Left lung (tissue), 10 donors: ENCODE measurements around the gene ISYNA1. TPM values are rescaled to one million over a fixed set of nuclear protein-coding genes. Genes with fewer than 3 reads are reported as not detected.

ENCODE experiments used
- ATAC-seq: fragments of 200-7000 bp; cut with Tn5 transposase; one replicate; pipeline ENCODE4 v1.9.1; 2020; ENCODE audit warnings: moderate library complexity
- DNase-seq, 4 donors: peaks; one replicate each; pipeline ENCODE4 v3.0.0-alpha.2; 2013 to 2020
- H3K27ac ChIP-seq, 2 donors: fragments of 200-600 bp; sonication (generic) in 1 of 2; one replicate each; pipeline versions ENCODE4 v1.5.0 to v1.8.0; 2020 to 2021
- H3K27me3 ChIP-seq, 2 donors: fragments of 200-600 bp; sonication (generic) in 1 of 2; one replicate each; pipeline versions ENCODE4 v1.5.0 to v1.8.0; 2020 to 2021
- H3K36me3 ChIP-seq, 2 donors: fragments of 200-600 bp; sonication (generic) in 1 of 2; one replicate each; pipeline versions ENCODE4 v1.5.0 to v1.8.0; 2020 to 2021
- H3K4me1 ChIP-seq, 2 donors: fragments of 200-600 bp; one replicate each; pipeline ENCODE4 v1.8.0; 2021
- H3K4me3 ChIP-seq, 2 donors: fragments of 200-600 bp; sonication (generic) in 1 of 2; one replicate each; pipeline versions ENCODE4 v1.5.0 to v1.8.0; 2020 to 2021; ENCODE audit warnings: mild to moderate bottlenecking in 1 of 2
- H3K9me3 ChIP-seq, 2 donors: fragments of 200-600 bp; sonication (generic) in 1 of 2; one replicate each; pipeline versions ENCODE4 v1.5.0 to v1.8.0; 2020 to 2021
- intact Hi-C, 2 donors: fragments of 100-400 bp; cut with DNase I; formaldehyde crosslinking; loops; one replicate each; pipeline versions ENCODE4 v1.11.2 to v1.14.2; 2022
- polyA plus RNA-seq, 6 donors: library from polyadenylated mRNA; unstranded; fragments of 120-200 nt; gene quantifications; one replicate each; pipeline ENCODE4 v1.2.1, GENCODE V29; 2013; ENCODE audit not compliant: insufficient read length in 6 of 6
- total RNA-seq, 2 donors: library from RNA; stranded (reverse); fragmentation: NEBNext Ultra II Directional; extraction: Animal tissue kit (Norgen Biotek cat#: 25700); gene quantifications; one replicate each; pipeline ENCODE4 v1.2.1, GENCODE V29; 2021
- TF ChIP-seq, protein P1 (sequence below), 2 donors: fragments of 200-600 bp; sonication (generic) in 1 of 2; IDR thresholded peaks; one replicate each; pipeline versions ENCODE4 v1.5.0 to v1.8.0; 2021; ENCODE audit warnings: antibody characterized with exemption in 2 of 2
- donor health status: DM: no; HTN: yes; CAD: no.
- donor health status: DM: no; HTN: no; CAD: no.

Gene ISYNA1
- total and polyA plus RNA-seq, 8 donors, result 22.8 to 159 (median 119) TPM

DNA sequence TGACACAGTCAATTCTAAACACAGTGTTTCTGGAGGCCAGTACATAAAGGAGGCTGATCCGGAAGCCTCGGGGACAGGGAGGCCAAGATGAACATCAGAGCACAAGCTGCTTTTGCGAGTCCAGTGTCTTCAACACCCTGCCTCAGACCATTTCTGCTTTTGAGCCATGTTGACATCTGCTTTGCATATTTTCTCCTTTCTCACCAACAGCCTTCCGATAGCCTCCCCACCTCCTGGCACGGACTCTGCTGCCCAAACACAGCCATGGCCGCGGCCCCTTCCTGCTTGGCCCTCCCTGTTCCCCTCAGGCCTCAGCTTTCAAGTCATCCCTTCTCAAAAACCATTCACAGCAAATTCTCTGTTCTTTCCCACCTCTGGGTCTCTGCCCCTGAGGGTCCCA lies 44.1 kb downstream of the ISYNA1 start:
- Histone ChIP-seq H3K4me3 (peak overlapping the region in 1 of 2 donors; percentile 69), H3K4me1 (peaks cover under 1 to 80% of the 10 kb centered on the region in 2 donors), H3K27me3 (peaks cover 0 to 16% of the 10 kb centered on the region in 2 donors), H3K9me3 (no peaks in the 10 kb centered on the region), H3K27ac (peak overlapping the region; percentile 33 to 87), H3K36me3 (peaks cover 0 to 44% of the 10 kb centered on the region in 2 donors)
- DNase-seq (peak in 1 of 4 donors; percentile 92), ATAC-seq (peak; percentile 3)
- TF ChIP-seq, protein P1, sequence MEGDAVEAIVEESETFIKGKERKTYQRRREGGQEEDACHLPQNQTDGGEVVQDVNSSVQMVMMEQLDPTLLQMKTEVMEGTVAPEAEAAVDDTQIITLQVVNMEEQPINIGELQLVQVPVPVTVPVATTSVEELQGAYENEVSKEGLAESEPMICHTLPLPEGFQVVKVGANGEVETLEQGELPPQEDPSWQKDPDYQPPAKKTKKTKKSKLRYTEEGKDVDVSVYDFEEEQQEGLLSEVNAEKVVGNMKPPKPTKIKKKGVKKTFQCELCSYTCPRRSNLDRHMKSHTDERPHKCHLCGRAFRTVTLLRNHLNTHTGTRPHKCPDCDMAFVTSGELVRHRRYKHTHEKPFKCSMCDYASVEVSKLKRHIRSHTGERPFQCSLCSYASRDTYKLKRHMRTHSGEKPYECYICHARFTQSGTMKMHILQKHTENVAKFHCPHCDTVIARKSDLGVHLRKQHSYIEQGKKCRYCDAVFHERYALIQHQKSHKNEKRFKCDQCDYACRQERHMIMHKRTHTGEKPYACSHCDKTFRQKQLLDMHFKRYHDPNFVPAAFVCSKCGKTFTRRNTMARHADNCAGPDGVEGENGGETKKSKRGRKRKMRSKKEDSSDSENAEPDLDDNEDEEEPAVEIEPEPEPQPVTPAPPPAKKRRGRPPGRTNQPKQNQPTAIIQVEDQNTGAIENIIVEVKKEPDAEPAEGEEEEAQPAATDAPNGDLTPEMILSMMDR (IDR thresholded peaks at IDR 0.05), result no peak
- intact Hi-C loops, result no loop called here

DNA sequence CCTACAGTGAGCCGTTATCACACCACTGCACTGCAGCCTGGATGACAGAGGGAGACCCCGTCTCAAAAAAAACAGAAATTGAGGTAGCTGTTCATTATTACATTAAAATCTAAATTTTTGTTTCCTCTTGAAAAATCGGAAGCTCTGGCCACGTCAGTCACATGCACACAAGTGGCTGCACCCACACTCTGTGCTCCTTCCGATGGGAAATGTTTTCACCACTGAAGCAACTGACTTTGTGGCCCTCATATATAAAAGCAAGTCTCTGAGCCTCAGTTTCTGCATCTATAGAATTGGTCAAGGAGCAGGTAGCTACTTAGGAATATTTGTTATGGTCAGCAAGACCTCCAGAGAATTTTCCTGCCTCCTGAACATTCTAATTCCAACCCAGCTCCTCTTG lies 45.0 kb downstream of the ISYNA1 start:
- intact Hi-C loops, result no loop called here
- no peak for DNase-seq
- Histone ChIP-seq H3K4me1 (peaks cover 7 to 80% of the 10 kb centered on the region in 2 donors), H3K9me3 (no peaks in the 10 kb centered on the region), H3K27me3 (peaks cover 0 to 16% of the 10 kb centered on the region in 2 donors), H3K4me3 (peak overlapping the region in 1 of 2 donors; percentile 69), H3K36me3 (peaks cover 0 to 52% of the 10 kb centered on the region in 2 donors), H3K27ac (peak overlapping the region; percentile 1 to 87)
- TF ChIP-seq, protein P1 (IDR thresholded peaks at IDR 0.05), result no peak
- peak; percentile 6 for ATAC-seq

DNA sequence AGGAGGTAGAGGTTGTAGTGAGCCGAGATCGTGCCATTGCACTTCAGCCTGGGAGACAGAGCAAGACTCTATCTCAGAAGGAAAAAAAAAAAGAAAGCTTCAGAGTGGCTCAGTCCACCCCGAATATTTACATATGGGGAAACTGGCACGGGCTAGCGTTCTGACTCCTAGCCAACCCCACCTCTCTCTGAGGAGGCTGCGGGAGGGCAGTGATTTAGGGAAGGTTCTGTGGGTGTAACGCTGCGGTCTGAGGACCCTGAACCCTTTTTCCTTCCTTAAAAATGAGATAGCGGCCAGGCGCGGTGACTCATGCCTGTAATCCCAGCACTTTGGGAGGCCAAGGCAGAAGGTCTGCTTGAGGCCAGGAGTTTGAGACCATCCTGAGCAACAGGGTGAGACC lies 45.5 kb downstream of the ISYNA1 start:
- Histone ChIP-seq H3K4me3 (peak overlapping the region in 1 of 2 donors; percentile 69), H3K36me3 (peaks cover 0 to 52% of the 10 kb centered on the region in 2 donors), H3K27me3 (peaks cover 0 to 11% of the 10 kb centered on the region in 2 donors), H3K27ac (peak overlapping the region; percentile 1 to 87), H3K9me3 (no peaks in the 10 kb centered on the region), H3K4me1 (peaks cover 7 to 80% of the 10 kb centered on the region in 2 donors)
- TF ChIP-seq, protein P1 (IDR thresholded peaks at IDR 0.05), result no peak
- peak; percentile 45 for ATAC-seq
- intact Hi-C loops, result no loop called here
- DNase-seq, result peak in 2 of 4 donors; percentile 86 to 87

DNA sequence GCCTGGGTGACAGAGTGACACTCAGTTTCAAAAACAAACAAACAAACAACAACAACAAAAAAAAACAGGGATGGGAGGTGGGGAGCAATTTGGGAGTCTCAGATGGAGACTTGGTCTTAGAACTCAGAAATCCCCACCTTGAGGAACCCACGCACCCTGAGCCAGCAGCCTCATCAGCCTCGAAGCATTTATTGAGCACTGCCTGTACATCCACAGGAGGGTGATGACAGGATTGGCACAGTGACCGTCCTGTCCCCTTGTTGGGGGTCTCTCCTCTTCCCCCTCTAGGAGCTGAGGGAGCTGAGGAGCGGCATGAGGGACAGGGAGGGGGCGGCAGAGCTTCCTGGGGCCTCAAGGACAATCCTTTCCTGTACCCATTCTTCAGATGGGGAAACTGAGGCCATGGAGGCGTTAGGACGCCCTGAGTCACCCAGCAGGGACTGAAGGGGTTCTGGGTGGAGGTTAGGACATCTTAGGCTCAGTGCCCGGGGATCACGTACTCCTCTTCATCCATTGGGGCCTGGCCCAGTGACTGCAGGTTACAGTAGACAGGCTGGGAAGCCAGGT lies 46.3 kb downstream of the ISYNA1 start:
- intact Hi-C loops, result no loop called here

More for the DNA sequence above, 46.3 kb downstream of the ISYNA1 start:
- TF ChIP-seq, protein P1 (IDR thresholded peaks at IDR 0.05), result no peak
- ATAC-seq, result no peak
- peaks cover 0 to 3% of the 10 kb centered on the region in 2 donors for H3K27me3 ChIP-seq
- H3K4me3 ChIP-seq, result peak overlapping the region in 1 of 2 donors; percentile 69
- H3K27ac ChIP-seq, result peak overlapping the region in 1 of 2 donors; percentile 87
- peaks cover 0 to 52% of the 10 kb centered on the region in 2 donors for H3K36me3 ChIP-seq
- peaks cover 7 to 81% of the 10 kb centered on the region in 2 donors for H3K4me1 ChIP-seq
- no peaks in the 10 kb centered on the region for H3K9me3 ChIP-seq
- no peak for DNase-seq
